BLaER1 (cell line): ENCODE measurements around the gene MPZL1.
"Not testable (repeated sequence)": the region's sequence is repeated elsewhere in the genome, so short reads cannot be mapped to it uniquely, and the experiment has no call there.

ENCODE experiments used
- H3K27ac ChIP-seq: shearing (Covaris generic); formaldehyde crosslinking; 2 replicates; pipeline ENCODE4 v1.8.1; 2022
- H3K27me3 ChIP-seq: shearing (Covaris generic); formaldehyde crosslinking; 2 replicates; pipeline ENCODE4 v1.8.1; 2022
- H3K36me3 ChIP-seq: shearing (Covaris generic); formaldehyde crosslinking; 2 replicates; pipeline ENCODE4 v1.8.1; 2022
- H3K4me1 ChIP-seq: shearing (Covaris generic); formaldehyde crosslinking; 2 replicates; pipeline ENCODE4 v1.8.1; 2022
- H3K4me2 ChIP-seq: shearing (Covaris generic); formaldehyde crosslinking; 2 replicates; pipeline ENCODE4 v1.8.1; 2022
- H3K4me3 ChIP-seq: shearing (Covaris generic); formaldehyde crosslinking; 2 replicates; pipeline ENCODE4 v1.8.1; 2022
- H3K9ac ChIP-seq: shearing (Covaris generic); formaldehyde crosslinking; 2 replicates; pipeline ENCODE4 v1.8.1; 2022
- H3K9me3 ChIP-seq: shearing (Covaris generic); formaldehyde crosslinking; 2 replicates; pipeline ENCODE4 v1.8.1; 2022
- H4K20me1 ChIP-seq: shearing (Covaris generic); formaldehyde crosslinking; 2 replicates; pipeline ENCODE4 v1.8.1; 2022
- Cebpa-rat ChIP-seq: shearing (Covaris generic); IDR thresholded peaks from 2 replicates; pipeline ENCODE4 v1.8.1; 2022

MPZL1 gene

GRCh38 chr1:167723707-167724323 lies 2.0 kb downstream of the MPZL1 start:
- H3K9ac ChIP-seq, result peak overlapping the region; percentile 89; the same call in 1 of the 2 replicates
- H3K9me3 ChIP-seq, result no peaks in the 10 kb centered on the region
- peak overlapping the region; percentile 98 for H3K4me3 ChIP-seq
- H3K36me3 ChIP-seq, result peaks cover 16% of the 10 kb centered on the region; the same call in 1 of the 2 replicates
- H3K4me1 ChIP-seq, result peaks cover 48% of the 10 kb centered on the region
- H3K4me2 ChIP-seq, result peak overlapping the region; percentile 88
- H3K27ac ChIP-seq, result no peak overlapping the region
- TF ChIP-seq Cebpa-rat, result no peak
- H4K20me1 ChIP-seq, result peaks cover 60% of the 10 kb centered on the region
- no peaks in the 10 kb centered on the region for H3K27me3 ChIP-seq

- H3K9ac ChIP-seq, result no peak overlapping the region
Observed at GRCh38 chr1:167726008-167726407, 4.2 kb downstream of the MPZL1 start.

GRCh38 chr1:167728818-167729410 lies 7.1 kb downstream of the MPZL1 start:
- Histone ChIP-seq H3K9ac (no peak overlapping the region), H4K20me1 (peaks cover 86% of the 10 kb centered on the region), H3K27me3 (no peaks in the 10 kb centered on the region), H3K4me3 (no peak overlapping the region), H3K4me1 (peaks cover 8% of the 10 kb centered on the region), H3K9me3 (peaks cover 8% of the 10 kb centered on the region; the same call in 1 of the 2 replicates), H3K4me2 (no peak overlapping the region), H3K36me3 (peaks cover 55% of the 10 kb centered on the region), H3K27ac (no peak overlapping the region)
- no peak for TF ChIP-seq Cebpa-rat

More at GRCh38 chr1:167726008-167726407, 4.2 kb downstream of the MPZL1 start:
- no peak overlapping the region for H3K4me2 ChIP-seq
- peaks cover 5% of the 10 kb centered on the region; the same call in 1 of the 2 replicates for H3K9me3 ChIP-seq
- no peak overlapping the region for H3K27ac ChIP-seq
- no peak for TF ChIP-seq Cebpa-rat
- H3K36me3 ChIP-seq, result peaks cover 30% of the 10 kb centered on the region
- no peaks in the 10 kb centered on the region for H3K27me3 ChIP-seq
- no peak overlapping the region for H3K4me3 ChIP-seq
- H3K4me1 ChIP-seq, result peaks cover 26% of the 10 kb centered on the region
- H4K20me1 ChIP-seq, result peaks cover 81% of the 10 kb centered on the region

DNA sequence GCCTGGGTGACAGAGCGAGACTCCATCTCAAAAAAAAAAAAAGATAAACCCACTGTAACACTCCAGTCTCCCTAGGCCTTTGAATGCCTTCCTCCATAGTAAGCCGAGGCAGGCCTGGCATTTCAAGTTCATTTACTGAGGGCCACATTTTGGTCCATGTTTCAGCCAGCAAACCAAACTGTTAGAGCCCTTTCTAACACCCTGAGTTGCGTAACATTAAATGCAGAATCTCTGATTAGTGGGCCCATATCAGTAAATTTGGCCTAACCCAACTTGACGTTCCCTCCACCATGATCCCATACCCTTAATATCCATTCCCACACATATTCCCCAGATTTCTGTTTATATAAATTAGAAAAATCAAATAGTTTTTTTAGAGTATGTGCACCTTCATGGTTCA lies 12.4 kb downstream of the MPZL1 start:
- Histone ChIP-seq H3K9ac (no peak overlapping the region), H3K4me3 (no peak overlapping the region), H3K9me3 (peaks cover 35% of the 10 kb centered on the region), H3K4me1 (peaks cover 7% of the 10 kb centered on the region; the same call in 1 of the 2 replicates), H3K27ac (no peak overlapping the region), H3K4me2 (no peak overlapping the region), H4K20me1 (peaks cover 51% of the 10 kb centered on the region; the same call in 1 of the 2 replicates), H3K27me3 (no peaks in the 10 kb centered on the region), H3K36me3 (peaks cover 71% of the 10 kb centered on the region)
- 0 out of 2 replicates have a peak, but pooled peaks have one; percentile 15 for TF ChIP-seq Cebpa-rat

DNA sequence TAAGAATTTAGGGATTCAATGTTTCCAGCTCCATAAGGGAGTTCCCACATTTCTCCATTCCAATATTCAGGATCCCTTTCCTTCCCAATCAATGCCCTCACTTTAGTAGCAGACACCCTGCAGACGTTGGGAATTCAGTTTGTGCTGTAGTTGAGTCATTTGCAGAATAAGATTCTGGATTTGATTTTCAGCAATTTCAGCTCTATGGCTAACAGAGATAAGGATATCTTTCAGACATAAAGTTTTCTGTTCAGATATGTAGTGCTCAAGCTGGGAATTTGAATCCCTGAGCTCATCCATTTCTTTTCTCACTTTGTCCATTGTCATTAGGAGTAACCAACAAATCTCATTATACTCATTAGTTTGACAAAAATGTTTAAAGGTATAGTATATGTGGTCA lies 13.1 kb downstream of the MPZL1 start:
- Histone ChIP-seq H3K27me3 (no peaks in the 10 kb centered on the region), H3K4me2 (no peak overlapping the region), H3K36me3 (peaks cover 71% of the 10 kb centered on the region), H3K9me3 (peaks cover 35% of the 10 kb centered on the region), H3K27ac (no peak overlapping the region), H4K20me1 (peaks cover 47% of the 10 kb centered on the region; the same call in 1 of the 2 replicates), H3K9ac (no peak overlapping the region), H3K4me1 (peaks cover 7% of the 10 kb centered on the region; the same call in 1 of the 2 replicates), H3K4me3 (no peak overlapping the region)
- TF ChIP-seq Cebpa-rat, result no peak

DNA sequence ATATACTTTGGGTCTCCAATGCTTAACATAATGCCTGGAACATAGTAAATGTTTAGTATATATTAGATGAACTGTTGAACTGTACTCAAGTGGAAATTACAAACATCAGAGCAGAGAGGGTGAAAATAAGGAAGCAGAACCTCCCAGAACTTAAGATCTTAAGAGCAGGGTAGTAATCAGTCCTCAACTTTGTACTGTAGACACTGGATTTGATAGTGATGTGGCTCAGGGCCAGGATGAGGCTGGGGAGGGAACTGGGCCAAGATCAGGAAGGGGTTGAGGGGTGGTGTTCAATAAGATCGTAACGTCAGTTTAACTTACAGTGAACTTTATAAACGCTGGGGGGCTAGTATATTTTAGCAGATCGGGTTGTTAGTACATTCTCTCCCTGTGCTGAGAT lies 15.4 kb downstream of the MPZL1 start:
- no peak overlapping the region for H3K9ac ChIP-seq
- peaks cover 29% of the 10 kb centered on the region; the same call in 1 of the 2 replicates for H4K20me1 ChIP-seq
- no peaks in the 10 kb centered on the region for H3K27me3 ChIP-seq
- H3K4me2 ChIP-seq, result no peak overlapping the region
- no peak overlapping the region for H3K4me3 ChIP-seq
- H3K36me3 ChIP-seq, result peaks cover 51% of the 10 kb centered on the region
- no peak overlapping the region for H3K27ac ChIP-seq
- H3K9me3 ChIP-seq, result peaks cover 30% of the 10 kb centered on the region
- TF ChIP-seq Cebpa-rat, result no peak
- peaks cover 13% of the 10 kb centered on the region; the same call in 1 of the 2 replicates for H3K4me1 ChIP-seq

DNA sequence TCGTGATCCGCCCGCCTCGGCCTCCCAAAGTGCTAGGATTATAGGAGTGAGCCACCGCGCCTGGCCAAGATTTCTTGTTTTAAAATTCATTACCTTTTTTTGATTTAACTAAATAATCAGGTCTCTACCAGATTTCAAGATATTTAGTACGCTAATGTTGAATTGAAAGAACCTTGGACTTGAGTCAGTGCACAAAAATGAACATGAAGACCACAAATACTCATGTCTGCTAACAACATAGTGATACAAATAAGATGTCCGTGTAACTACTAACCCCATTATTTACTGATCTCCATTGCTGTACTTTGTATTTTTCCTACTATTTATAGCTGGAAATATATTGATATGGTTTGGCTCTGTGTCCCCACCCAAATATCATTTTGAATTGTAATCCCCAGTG lies 16.4 kb downstream of the MPZL1 start:
- TF ChIP-seq Cebpa-rat, result no peak
- Histone ChIP-seq H3K9ac (no peak overlapping the region), H3K27me3 (no peaks in the 10 kb centered on the region), H3K4me2 (no peak overlapping the region), H3K4me1 (peaks cover 22% of the 10 kb centered on the region; the same call in 1 of the 2 replicates), H3K27ac (no peak overlapping the region), H4K20me1 (peaks cover 23% of the 10 kb centered on the region; the same call in 1 of the 2 replicates), H3K4me3 (no peak overlapping the region), H3K9me3 (peaks cover 28% of the 10 kb centered on the region), H3K36me3 (peaks cover 43% of the 10 kb centered on the region)

DNA sequence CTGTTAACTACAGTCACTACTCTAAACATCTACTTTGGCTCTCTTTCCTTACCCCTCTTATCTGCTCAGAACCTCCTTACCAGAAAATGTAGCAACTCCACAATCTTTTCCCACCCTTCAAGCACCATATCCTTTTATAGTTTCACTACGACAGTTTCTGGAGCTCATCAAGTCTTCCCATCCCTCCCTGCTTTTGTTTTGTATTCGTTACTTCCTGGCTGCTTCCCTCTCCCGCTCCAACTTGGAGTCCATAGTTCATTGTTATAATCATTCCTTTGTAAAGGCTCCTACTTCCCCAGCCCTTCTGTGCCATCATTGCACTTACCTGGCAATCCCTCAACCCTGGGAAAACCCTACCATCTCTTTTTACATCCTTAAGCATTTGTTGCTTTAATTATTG lies 18.0 kb downstream of the MPZL1 start:
- H3K9me3 ChIP-seq, result peaks cover 23% of the 10 kb centered on the region
- H3K9ac ChIP-seq, result no peak overlapping the region
- peaks cover 28% of the 10 kb centered on the region for H3K36me3 ChIP-seq
- peaks cover 30% of the 10 kb centered on the region; the same call in 1 of the 2 replicates for H3K4me1 ChIP-seq
- H4K20me1 ChIP-seq, result peaks cover 17% of the 10 kb centered on the region; the same call in 1 of the 2 replicates
- no peak overlapping the region for H3K4me2 ChIP-seq
- H3K27ac ChIP-seq, result no peak overlapping the region
- no peak for TF ChIP-seq Cebpa-rat
- no peaks in the 10 kb centered on the region for H3K27me3 ChIP-seq
- H3K4me3 ChIP-seq, result no peak overlapping the region

DNA sequence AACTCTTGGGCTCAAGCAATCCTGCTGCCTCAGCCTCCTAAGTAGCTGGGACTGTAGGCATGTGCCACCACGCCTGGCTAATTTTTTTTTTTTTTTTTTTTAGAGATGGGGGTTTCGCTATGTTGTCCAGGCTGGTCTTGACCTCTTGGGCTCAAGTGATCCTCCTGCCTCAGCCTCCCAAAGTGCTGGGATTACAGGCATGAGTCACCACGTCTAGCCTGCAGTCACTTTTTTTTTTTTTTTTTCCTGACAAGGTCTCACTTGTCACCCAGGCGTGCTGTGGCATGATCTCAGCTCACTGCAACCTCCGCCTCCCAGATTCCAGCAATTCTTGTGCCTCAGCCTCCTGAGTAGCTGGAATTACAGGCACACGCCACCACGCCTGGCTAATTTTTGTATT lies 19.3 kb downstream of the MPZL1 start:
- not testable (repeated sequence) for H3K27ac ChIP-seq, H3K4me2 ChIP-seq, H3K27me3 ChIP-seq, H3K4me3 ChIP-seq, H3K9ac ChIP-seq
- 0 out of 2 replicates have a peak, but pooled peaks cover 23% of the 10 kb centered on the region for H3K4me1 ChIP-seq
- peaks cover 12% of the 10 kb centered on the region; the same call in 1 of the 2 replicates for H4K20me1 ChIP-seq
- H3K9me3 ChIP-seq, result peaks cover 22% of the 10 kb centered on the region
- H3K36me3 ChIP-seq, result peaks cover 23% of the 10 kb centered on the region

- H3K9ac ChIP-seq, H4K20me1 ChIP-seq, H3K27me3 ChIP-seq, H3K4me2 ChIP-seq, H3K4me3 ChIP-seq: not testable (repeated sequence)
- H3K27ac ChIP-seq, result 0 out of 2 replicates have a peak overlapping the region, but pooled peaks have one; percentile 9
- 0 out of 2 replicates have a peak, but pooled peaks cover 31% of the 10 kb centered on the region for H3K4me1 ChIP-seq
- peaks cover 21% of the 10 kb centered on the region for H3K36me3 ChIP-seq
- H3K9me3 ChIP-seq, result peaks cover 17% of the 10 kb centered on the region
Observed at GRCh38 chr1:167742392-167743057, 20.7 kb downstream of the MPZL1 start.
